GM10266 (cell line): ENCODE measurements around the gene PAGR1.

Experiments
- DNase-seq: peaks from one replicate; pipeline ENCODE4 v3.0.0; 2012; ENCODE audit errors: extremely low spot score
- CTCF ChIP-seq: IDR thresholded peaks from 2 replicates; pipeline ENCODE4 v1.5.1; 2012; ENCODE audit warnings: mild to moderate bottlenecking, low read depth; ENCODE audit not compliant: control insufficient read depth, insufficient read depth; ENCODE audit errors: missing control alignments

Gene PAGR1

DNA sequence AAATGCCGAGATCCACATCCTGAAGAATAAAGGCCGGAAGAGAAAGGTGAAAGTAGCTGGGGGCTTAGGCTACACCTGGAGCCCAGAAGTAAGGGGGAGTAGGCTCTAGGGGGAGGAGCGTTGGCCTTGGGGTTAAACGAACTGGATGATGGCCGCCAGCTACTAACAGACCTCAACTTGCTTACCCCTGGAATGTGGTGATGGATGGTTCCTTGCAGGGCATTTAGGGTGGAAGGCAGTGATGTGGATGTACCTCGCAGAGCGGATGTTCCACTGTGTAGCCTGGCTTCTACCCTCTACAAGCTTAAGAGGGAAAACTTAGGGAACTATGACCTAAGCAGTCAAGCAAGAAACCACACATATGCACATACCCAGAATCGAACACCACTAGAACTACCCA, 11.9 kb upstream of the PAGR1 start:
- DNase-seq: no peak
- TF ChIP-seq CTCF: no peak

DNA sequence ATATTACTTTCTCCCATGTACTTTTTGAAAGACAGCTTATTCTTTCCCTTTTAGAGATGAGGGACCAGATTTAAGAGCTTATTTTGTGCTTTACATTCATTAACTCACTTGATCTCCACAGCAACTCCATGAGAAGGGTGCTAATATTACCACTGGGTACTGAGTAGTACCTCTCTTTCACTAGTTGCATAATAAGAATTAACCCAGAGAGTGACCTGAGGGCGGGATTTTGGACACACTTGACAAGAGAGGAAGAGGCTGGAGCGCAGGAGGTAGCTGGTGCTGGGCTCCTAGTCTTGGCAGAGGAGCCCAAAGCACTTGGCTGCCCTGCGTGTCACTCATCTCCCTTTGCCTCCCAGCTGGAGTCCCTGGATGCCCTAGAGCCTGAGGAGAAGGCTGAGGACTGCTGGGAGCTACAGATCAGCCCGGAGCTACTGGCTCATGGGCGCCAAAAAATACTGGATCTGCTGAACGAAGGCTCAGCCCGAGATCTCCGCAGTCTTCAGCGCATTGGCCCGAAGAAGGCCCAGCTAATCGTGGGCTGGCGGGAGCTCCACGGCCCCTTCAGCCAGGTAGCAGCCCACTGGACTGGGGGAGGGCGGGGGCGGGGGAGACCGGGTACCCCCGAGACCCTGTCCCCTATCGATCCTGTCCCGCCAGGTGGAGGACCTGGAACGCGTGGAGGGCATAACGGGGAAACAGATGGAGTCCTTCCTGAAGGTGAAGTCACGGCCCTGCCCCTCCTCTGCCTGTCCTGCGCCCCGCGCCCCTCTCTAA, 11.3 kb upstream of the PAGR1 start:
- no peak for DNase-seq

GRCh38 chr16:29805232-29806098, 10.5 kb upstream of the PAGR1 start:
- no peak for TF ChIP-seq CTCF
- peak; percentile 97 for DNase-seq

More for the DNA sequence above, 11.3 kb upstream of the PAGR1 start:
- TF ChIP-seq CTCF: no peak

DNA sequence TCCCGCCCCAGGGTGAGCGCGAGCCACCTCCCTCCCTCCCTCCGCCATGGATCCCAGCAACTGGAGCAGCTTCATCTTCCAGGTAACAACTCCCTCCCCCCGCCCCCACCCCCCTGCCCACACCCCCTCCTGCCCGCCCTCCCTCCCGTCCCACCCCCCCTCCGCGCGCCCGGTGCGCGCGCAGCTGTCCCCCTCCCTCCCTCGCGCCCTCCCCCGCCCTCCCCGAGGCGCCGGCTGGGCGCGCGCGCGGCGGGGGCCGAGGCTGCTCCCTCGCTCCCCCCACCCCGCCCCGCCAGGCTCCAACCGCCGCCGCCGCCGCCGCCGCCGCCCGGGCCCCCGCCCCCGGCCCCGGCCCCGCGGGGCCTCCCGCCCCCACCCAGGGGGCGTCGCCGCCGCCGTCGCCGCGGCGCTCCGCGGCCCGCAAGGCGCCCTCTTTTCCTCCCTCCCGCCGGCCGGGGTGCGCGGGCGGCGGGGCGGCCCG, 9.8 kb upstream of the PAGR1 start, which contains the start of gene MAZ:
Gene MAZ, plus strand, starts transcription at position 431 of the 481 bp plus-strand sequence. CDS start 173 bp downstream, outside the sequence.
- peak; percentile 92 for DNase-seq
- no peak for TF ChIP-seq CTCF

DNA sequence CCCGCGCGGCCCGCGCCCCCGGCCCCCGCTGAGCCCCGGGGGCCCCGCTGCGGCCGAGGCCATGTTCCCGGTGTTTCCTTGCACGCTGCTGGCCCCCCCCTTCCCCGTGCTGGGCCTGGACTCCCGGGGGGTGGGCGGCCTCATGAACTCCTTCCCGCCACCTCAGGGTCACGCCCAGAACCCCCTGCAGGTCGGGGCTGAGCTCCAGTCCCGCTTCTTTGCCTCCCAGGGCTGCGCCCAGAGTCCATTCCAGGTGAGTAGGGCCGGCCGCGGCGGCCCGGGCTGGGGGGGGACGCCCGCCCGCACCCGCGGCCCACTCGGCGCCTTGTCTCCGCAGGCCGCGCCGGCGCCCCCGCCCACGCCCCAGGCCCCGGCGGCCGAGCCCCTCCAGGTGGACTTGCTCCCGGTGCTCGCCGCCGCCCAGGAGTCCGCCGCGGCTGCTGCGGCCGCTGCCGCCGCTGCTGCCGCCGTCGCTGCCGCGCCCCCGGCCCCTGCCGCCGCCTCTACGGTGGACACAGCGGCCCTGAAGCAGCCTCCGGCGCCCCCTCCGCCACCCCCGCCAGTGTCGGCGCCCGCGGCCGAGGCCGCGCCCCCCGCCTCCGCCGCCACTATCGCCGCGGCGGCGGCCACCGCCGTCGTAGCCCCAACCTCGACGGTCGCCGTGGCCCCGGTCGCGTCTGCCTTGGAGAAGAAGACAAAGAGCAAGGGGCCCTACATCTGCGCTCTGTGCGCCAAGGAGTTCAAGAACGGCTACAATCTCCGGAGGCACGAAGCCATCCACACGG, 9.1 kb upstream of the PAGR1 start:
- peak; percentile 65 for DNase-seq
- no peak for TF ChIP-seq CTCF

- peak; percentile 72 for TF ChIP-seq CTCF
Measured at GRCh38 chr16:29807426-29808218, 8.3 kb upstream of the PAGR1 start.

More at GRCh38 chr16:29807426-29808218, 8.3 kb upstream of the PAGR1 start:
- peak; percentile 89 for DNase-seq
